GM19239 (cell line): ENCODE measurements around the gene UBE2J1.
"Not testable (repeated sequence)": the region's sequence is repeated elsewhere in the genome, so short reads cannot be mapped to it uniquely, and the experiment has no call there.

Source experiments
- DNase-seq: peaks from one replicate; pipeline ENCODE4 v3.0.0; 2011; ENCODE audit warnings: low spot score; ENCODE audit not compliant: insufficient read length
- FAIRE-seq: peaks from 2 replicates; lab custom pipeline; 2011; peaks lifted over from hg19 to GRCh38; lab: Jason Lieb, UNC

Gene UBE2J1

GRCh38 chr6:89297695-89298351 lies 54.7 kb downstream of the UBE2J1 start:
- FAIRE-seq (peak; percentile 99), DNase-seq (peak; percentile 69)

- DNase-seq (no peak), FAIRE-seq (no peak)
These were observed 56.5 kb downstream of the UBE2J1 start for GRCh38 chr6:89295981-89296380.

GRCh38 chr6:89295116-89295515 lies 57.4 kb downstream of the UBE2J1 start:
- DNase-seq, FAIRE-seq: not testable (repeated sequence)

- DNase-seq (no peak), FAIRE-seq (no peak)
These were observed 61.2 kb downstream of the UBE2J1 start for GRCh38 chr6:89291256-89291819.

GRCh38 chr6:89290401-89291155 lies 61.9 kb downstream of the UBE2J1 start:
- FAIRE-seq (no peak), DNase-seq (no peak)

- DNase-seq (no peak), FAIRE-seq (no peak)
These were observed 62.8 kb downstream of the UBE2J1 start for GRCh38 chr6:89289710-89290109.

GRCh38 chr6:89287351-89288028 lies 65.0 kb downstream of the UBE2J1 start:
- FAIRE-seq, result no peak
- no peak for DNase-seq

GRCh38 chr6:89286516-89286915 lies 66.0 kb downstream of the UBE2J1 start:
- FAIRE-seq (no peak), DNase-seq (no peak)

GRCh38 chr6:89284963-89285735 lies 67.4 kb downstream of the UBE2J1 start:
- DNase-seq (no peak), FAIRE-seq (no peak)

- no peak for FAIRE-seq
These were observed 68.4 kb downstream of the UBE2J1 start for GRCh38 chr6:89284081-89284480.

GRCh38 chr6:89282749-89283148 lies 69.8 kb downstream of the UBE2J1 start:
- FAIRE-seq (no peak), DNase-seq (no peak)

More at GRCh38 chr6:89284081-89284480, 68.4 kb downstream of the UBE2J1 start:
- DNase-seq, result no peak

- FAIRE-seq, result peak; percentile 94
- peak; percentile 80 for DNase-seq
These were observed 70.7 kb downstream of the UBE2J1 start for GRCh38 chr6:89281779-89282246.

- DNase-seq (no peak), FAIRE-seq (no peak)
These were observed 73.6 kb downstream of the UBE2J1 start for GRCh38 chr6:89278956-89279355.
